NCI-H2227 treated with DMSO at 0.1 percent for 48 hours (cell line): ENCODE measurements around the gene SEL1L2.
"Not testable (repeated sequence)": the region's sequence is repeated elsewhere in the genome, so short reads cannot be mapped to it uniquely, and the experiment has no call there.

ENCODE experiments used
- DNase-seq: peaks from one replicate; lab custom pipeline; 2025; lab: John Stamatoyannopoulos, UW

Gene SEL1L2

GRCh38 chr20:13990465-13990864 is at the start of gene SEL1L2:
TSS of gene SEL1L2 (minus strand) at chr20:13990614. CDS start at chr20:13990534, 80 bp downstream.
- DNase-seq, result peak; percentile 89

- no peak for DNase-seq
Measured at GRCh38 chr20:14036567-14036966, 46.2 kb upstream of the SEL1L2 start.

- no peak for DNase-seq
Measured at GRCh38 chr20:14033310-14033709, 42.9 kb upstream of the SEL1L2 start.

GRCh38 chr20:14030991-14031390 is 40.6 kb upstream of the SEL1L2 start:
- DNase-seq, result no peak

DNA sequence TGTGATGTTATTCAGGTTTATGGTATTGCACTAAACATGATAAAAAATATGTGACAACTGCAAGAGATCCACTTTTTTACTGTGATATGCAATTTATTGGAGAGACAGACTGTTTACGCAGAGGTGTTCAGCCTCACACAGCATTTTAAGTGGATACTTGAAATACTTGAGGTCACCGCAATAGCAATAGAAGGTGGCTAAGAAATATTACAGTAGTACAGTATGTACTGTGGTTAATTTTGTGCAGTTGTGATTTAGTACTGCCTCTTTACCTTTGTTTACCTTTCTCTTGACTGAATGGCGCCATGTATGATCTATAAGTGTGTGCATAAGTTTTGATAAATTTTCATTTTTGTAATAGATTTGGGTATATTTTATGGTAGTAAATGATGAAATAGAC is 22.3 kb upstream of the SEL1L2 start:
- DNase-seq, result no peak

DNA sequence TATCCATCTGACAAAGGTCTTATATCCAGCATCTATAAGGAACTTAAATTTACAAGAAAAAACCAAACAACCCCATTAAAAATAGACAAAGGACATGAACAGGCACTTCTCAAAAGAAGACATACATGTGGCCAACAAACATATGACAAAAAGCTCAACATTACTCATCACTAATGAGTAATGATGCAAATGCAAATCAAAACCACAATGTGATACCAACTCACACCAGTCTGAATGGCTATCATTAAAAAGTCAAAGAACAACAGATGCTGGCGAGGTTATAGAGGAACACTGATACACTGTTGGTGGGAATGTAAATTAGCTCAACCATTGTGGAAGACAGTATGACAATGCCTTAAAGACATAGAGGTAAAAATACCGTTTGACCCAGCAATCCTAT is 18.8 kb upstream of the SEL1L2 start:
- DNase-seq, result no peak

- no peak for DNase-seq
Measured at GRCh38 chr20:14005996-14006395, 15.6 kb upstream of the SEL1L2 start.

GRCh38 chr20:14000917-14001316 is 10.5 kb upstream of the SEL1L2 start:
- no peak for DNase-seq

DNA sequence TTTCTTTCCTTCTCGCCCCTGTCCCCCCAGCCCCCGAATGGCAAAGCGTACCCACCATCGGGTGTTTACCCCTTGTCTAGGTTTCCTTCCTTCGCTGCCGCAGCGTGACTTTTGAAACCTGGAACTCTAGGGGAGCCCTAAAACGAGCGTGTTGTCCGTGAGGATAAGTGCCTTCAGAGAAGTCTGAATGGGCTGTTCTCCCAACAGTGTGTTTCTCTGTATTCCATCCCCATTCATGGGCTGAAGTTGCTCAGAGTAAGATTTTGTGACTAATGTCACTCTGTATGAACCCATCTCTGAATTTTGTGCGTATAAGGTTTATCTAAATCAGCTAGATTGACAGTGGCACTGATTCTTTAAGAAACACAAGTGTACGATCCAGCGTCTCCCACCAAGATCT is 5.9 kb upstream of the SEL1L2 start:
- peak; percentile 20 for DNase-seq

DNA sequence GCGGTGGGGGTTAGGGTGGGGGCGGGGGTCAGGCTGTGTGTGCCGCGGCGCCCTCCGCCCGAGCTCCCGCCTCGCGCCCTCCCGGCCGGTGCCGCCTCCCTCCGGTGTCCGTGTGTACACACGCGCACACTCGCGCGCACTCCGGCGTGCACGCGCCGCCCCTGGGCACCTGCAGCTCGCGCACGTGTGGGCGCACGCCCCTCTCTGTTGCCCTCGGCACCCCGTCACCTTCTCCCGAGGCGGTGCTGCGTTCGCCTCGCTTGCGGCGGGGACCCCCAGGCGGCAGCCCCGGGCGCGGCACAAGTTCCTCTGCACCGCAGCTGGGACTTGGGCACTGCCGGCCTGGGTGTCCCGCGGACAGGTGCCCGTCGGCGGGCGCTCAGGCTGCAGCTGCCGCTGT is 5.4 kb upstream of the SEL1L2 start:
- DNase-seq, result peak; percentile 26

DNA sequence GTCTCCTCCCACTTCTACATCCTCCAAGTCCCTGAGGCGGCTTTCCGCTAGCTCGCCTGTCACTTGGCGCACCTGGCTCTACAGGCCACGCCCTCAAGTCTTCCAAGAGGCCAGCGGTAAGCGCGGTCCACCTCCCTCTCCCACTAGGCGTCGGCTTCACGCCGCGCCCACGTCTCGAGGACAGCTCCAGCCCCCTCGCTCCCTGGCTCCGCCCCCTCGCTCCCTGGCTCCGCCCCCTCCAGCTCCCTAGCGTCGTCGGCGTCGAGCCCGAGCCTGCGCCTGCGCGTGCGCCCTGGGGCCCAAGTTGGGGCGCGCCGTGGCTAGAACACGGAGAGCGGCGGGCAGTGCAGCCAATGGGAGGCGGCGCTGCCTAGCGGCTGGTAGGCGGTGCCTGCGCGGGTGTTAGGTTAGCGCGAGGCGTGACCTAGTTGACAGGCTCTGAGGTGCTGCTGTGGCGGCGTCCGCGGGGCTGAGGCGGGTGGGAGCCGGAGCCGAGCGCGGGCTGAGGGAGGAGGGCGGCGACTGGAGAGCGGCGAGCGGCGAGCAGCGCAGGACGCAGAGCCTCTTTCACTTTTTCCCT is 4.8 kb upstream of the SEL1L2 start, which contains the start of gene MACROD2:
Gene MACROD2 (plus strand): TSS at position 431 of the 580 bp plus-strand sequence.
- peak; percentile 95 for DNase-seq

DNA sequence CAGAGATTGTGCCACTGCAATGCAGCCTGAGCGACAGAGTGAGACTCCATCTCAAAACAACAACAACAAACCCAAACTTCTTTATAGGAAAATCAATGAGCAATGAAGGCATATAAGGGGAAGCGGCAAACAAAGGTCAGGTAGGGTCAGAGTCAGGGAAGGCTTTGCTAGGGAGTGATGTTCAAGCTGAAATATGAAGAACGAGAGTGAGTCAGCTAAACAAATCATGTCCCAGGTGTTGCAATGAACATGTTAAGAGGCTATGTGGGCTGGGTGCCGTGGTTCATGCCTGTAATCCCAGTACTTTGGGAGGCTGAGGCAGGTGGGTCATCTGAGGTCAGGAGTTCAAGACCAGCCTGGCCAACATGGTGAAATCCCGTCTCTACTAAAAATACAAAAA is 1.5 kb upstream of the SEL1L2 start:
- DNase-seq, result not testable (repeated sequence)

DNA sequence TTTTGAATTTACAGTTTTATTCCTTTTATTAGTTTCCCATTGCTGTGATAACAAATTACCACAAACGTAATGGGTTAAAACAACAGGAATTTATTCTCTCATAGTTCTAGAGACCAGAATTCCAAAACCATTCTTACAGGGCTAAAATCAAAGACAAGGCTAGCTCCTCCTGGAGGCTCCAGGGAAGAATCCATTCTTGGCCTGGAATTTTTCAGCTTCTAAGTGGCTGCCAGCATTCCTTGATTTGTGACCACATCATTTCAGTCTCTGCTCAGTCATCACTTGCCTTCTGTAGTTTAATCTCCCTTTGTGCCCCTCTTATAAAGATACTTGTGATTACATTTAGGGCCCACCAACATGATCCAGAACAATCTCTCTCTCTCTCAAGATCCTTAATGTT is 897 bp upstream of the SEL1L2 start:
- no peak for DNase-seq

DNA sequence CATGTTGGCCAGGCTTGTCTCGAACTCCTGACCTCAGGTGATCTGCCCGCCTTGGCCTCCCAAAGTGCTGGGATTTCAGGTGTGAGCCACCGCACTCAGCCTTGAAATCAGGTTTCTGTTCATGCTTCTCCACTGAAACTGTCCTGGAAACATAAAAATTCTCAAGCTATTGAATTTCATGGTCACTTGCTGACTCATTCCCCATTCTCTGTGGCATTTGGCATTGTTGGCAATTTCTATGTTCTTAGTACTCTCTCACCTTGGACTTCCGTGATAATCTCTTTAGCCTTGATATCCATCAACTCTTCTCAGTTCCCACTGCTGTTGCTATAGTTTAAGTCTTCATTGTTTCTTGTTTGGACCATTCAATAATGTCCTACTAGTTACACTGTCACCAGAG is 6.2 kb downstream of the SEL1L2 start:
- no peak for DNase-seq

DNA sequence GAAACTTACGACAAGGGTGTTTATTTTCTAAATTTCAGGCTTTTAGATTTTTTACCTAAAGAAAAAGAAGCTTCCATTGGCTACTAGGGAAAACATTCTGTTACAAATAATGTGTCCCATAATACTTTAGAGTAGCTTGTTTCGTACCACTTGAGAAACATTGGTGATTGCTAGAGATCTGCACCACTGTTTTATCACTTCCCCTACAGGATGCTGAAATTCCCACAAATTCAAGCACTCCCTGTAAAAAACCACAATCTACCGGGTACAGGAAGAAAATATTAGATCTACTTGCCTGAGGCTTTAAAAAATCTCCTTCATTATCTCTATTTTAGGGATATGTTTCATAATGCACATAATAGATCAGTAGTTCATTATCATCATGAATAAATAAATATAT is 29.9 kb downstream of the SEL1L2 start:
- DNase-seq, result no peak

- DNase-seq, result peak; percentile 93
Measured at GRCh38 chr20:13960119-13960518, 30.3 kb downstream of the SEL1L2 start.

DNA sequence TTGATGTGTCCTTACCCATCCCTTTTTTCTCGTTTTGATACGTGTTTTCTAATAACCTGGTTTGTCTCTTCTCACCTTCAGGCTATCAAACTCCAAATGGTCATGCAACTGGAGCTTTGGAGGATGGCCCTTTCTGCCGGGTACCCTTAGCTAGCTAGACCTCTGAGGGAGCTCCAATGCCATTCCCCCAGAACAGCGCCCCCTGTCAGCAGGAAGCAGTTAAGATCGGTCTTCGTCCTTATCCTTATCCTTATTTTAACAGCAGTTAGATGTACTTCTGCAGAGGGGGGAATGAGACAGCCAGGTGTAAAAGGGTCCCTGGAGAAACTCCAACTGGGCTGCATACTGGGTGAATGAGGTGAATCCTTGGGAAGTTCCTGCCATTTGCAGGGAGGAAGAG is 37.2 kb downstream of the SEL1L2 start:
- DNase-seq, result no peak

DNA sequence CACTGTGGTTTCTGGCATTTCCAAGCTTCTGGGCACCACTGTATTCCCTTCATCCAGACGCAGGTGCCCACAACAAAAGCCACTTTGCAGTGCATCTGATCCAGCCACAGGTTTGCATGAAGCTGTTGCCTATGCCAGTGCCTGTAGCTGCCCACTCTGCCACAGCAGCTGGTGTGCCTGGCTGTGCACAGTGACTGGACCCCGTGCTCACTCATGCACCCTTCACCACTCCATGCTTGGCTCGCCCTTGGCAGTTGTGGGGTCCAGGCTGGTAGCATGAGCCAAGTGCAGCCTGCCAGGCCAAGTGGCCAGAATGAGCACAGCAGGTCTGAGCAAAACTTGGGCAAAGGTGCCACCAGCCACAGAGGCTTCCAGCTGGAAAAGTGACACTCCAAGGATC is 42.7 kb downstream of the SEL1L2 start:
- DNase-seq, result no peak

- DNase-seq, result no peak
Measured at GRCh38 chr20:13941031-13941430, 49.4 kb downstream of the SEL1L2 start.

GRCh38 chr20:13936781-13937576 is 53.4 kb downstream of the SEL1L2 start:
- no peak for DNase-seq

DNA sequence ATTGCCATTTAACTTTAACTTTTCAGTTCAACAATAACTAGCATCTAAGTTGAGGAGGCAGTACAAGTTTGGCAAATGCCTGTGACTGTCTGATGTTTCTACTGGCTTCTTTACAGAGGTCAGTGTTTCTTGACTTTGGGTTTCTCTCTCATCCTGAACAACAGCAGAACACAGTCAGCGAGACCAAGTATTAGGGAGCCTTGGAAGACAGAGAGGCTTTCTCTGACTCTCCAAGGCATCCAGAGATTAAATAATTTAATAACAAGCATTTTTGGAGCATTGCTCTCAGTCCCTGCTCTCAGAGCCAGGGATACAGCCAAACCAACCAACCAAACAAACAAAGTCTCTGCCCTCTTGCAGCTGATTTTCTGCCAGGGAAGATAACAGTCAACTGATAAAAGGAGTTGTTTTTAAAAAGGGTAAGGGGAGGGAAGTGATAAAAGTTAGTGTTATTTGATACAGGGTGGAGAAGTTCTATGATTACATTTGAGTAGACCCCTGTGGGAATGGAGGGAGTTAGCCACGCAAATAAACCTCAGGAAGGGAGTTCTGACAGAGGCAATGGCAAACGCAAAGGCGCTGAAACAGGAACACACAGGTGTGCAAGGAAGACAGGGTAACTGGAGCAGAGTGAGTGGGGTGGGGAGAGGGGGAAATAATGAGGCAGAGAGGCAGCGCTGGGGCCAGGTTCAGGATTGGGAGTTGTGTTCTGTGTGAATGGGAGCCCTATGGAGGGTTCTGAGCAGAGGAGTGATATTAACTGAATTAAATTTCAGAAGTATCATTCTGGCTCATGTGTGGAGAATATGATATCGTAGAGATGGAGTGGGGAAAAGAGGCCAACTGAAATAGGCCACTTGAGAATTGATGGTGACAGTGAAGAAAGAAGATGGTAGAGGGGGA is 55.2 kb downstream of the SEL1L2 start:
- no peak for DNase-seq

DNA sequence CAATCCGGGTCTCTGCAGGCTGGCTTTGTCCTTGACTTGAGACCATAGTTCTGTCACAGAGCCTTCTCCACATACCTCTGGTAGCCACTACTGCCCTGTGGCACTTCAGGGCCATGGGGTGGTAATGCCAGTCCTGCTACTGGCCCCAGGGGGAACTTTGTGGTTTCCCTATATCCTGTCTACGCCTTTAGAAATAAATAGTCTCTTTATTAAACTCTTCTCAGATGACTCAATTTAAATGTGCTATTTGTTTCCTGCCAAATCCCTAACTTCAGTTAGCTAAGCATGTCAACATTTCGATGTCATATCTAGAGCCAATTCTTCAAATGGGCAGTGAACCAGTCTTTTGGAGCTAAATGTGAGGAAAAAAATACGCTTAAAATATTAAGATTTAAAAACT is 60.1 kb downstream of the SEL1L2 start:
- DNase-seq, result no peak

GRCh38 chr20:13929836-13930235 is 60.6 kb downstream of the SEL1L2 start:
- no peak for DNase-seq
